Measurements from ENCODE around the gene KLF8. TPM values are rescaled to one million over a fixed set of nuclear protein-coding genes. Genes with fewer than 3 reads are reported as not detected.

KLF8 gene
- total and polyA plus RNA-seq, 12 donors: 0.91 to 5.9 (median 2.4) TPM

DNA sequence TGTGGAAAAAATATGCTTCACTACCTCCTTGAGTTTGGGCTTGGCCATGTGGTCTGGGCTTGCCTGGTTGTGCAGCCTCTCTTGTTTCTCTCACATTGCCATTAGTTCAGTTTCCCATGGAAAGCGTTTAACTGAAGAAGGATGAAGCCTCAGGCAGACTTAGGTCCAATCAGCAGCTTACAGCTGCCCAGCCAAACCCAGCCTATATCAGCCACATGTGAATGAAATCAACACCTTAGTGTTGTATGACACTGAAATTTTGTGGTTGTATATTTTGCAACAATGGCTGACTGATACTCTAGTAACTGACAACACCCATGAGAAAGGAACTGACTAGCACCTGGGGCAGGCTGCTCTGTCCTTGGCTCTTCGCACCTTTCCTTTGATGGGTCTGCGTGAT is 81.2 kb downstream of the KLF8 start:
- H3K4me1 ChIP-seq: no peaks in the 10 kb centered on the region
- H3K27me3 ChIP-seq: peaks cover 0 to 8% (median 0%) of the 10 kb centered on the region in 7 donors
- H3K4me3 ChIP-seq: no peak overlapping the region
- no peak for TF ChIP-seq CTCF (IDR thresholded peaks at IDR 0.05)
- no peaks in the 10 kb centered on the region for H3K36me3 ChIP-seq
- no peak for DNase-seq
- ATAC-seq: no peak
- intact Hi-C loops (cut with DNase I): no loop called here
- no peak overlapping the region for H3K27ac ChIP-seq
- H3K9me3 ChIP-seq: peaks cover 0 to 3% (median 0%) of the 10 kb centered on the region in 11 donors
- 87 to 95% methylated on average over 3 of the region's 3 CpGs for WGBS, 2 donors

DNA sequence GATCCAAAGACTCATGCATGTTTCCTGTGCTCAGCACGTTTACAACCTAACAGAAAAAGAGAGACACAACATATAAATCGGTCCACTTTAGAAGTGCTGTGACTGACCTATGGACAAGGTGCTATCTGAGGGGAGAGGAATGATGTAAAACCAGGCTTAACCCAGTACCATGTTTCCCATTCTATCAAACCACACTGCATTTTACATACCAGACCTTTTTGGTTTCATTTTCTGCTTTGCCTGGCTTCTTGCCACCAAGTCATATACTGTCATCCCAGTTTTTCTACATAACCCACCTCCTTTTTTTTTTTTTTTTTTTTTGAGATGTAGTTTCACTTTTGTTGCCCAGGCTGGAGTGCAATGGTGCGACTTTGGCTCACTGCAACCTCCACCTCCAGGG is 82.2 kb downstream of the KLF8 start:
- WGBS, 2 donors: 64 to 74% methylated on average over 3 of the region's 3 CpGs
- no peak overlapping the region for H3K27ac ChIP-seq
- intact Hi-C loops (cut with DNase I): no loop called here
- no peak overlapping the region for H3K4me3 ChIP-seq
- H3K36me3 ChIP-seq: no peaks in the 10 kb centered on the region
- ATAC-seq: no peak
- TF ChIP-seq CTCF (IDR thresholded peaks at IDR 0.05): no peak
- H3K9me3 ChIP-seq: peaks cover 0 to 3% (median 0%) of the 10 kb centered on the region in 11 donors
- H3K27me3 ChIP-seq: peaks cover 0 to 8% (median 0%) of the 10 kb centered on the region in 7 donors
- H3K4me1 ChIP-seq: no peaks in the 10 kb centered on the region
- DNase-seq: no peak

DNA sequence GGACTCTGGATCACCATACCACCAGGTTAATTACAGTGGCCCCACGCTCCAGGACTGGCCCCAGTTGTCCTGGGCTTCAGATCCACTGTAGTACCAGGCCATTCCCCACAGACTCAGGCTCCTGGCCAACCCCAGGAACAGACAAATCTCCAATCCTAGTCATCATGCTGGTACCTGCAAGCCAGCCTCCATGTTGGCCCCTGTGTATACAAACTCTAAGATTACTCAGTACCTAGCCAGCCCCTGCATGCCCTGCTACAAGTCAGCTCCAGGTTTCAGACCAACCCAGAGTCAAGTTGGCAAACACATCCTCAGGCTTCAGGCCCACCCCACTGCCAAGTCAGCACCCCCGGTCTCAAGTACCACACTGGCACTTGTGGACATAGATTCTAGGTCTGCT is 85.9 kb downstream of the KLF8 start:
- H3K27me3 ChIP-seq: no peaks in the 10 kb centered on the region
- no peaks in the 10 kb centered on the region for H3K36me3 ChIP-seq
- intact Hi-C loops (cut with DNase I): no loop called here
- DNase-seq (no peak), ATAC-seq (no peak)
- WGBS, 2 donors: 71 to 75% methylated on average over 2 of the region's 2 CpGs
- H3K4me1 ChIP-seq: no peaks in the 10 kb centered on the region
- no peak for TF ChIP-seq CTCF (IDR thresholded peaks at IDR 0.05)
- H3K27ac ChIP-seq: no peak overlapping the region
- peaks cover 0 to 9% (median 0%) of the 10 kb centered on the region in 11 donors for H3K9me3 ChIP-seq
- H3K4me3 ChIP-seq: no peak overlapping the region

- ATAC-seq: no peak
These were observed 87.0 kb downstream of the KLF8 start for GRCh38 chrX:56319165-56319564.

More at GRCh38 chrX:56319165-56319564, 87.0 kb downstream of the KLF8 start:
- no peak overlapping the region for H3K27ac ChIP-seq
- DNase-seq: no peak
- intact Hi-C loops (cut with DNase I): no loop called here
- H3K9me3 ChIP-seq: peaks cover 0 to 9% (median 0%) of the 10 kb centered on the region in 11 donors
- no peaks in the 10 kb centered on the region for H3K4me1 ChIP-seq
- H3K27me3 ChIP-seq: no peaks in the 10 kb centered on the region
- H3K4me3 ChIP-seq: no peak overlapping the region
- TF ChIP-seq CTCF (IDR thresholded peaks at IDR 0.05): no peak
- no peaks in the 10 kb centered on the region for H3K36me3 ChIP-seq
